Fibroblast of pulmonary artery (primary cell): ENCODE data around the gene MBOAT7.
"Not testable (repeated sequence)": the region's sequence is repeated elsewhere in the genome, so short reads cannot be mapped to it uniquely, and the experiment has no call there.

Source experiments
- DNase-seq: peaks from one replicate; pipeline ENCODE4 v3.0.0-alpha.2; 2010; ENCODE audit warnings: low read depth
- H3K4me3 ChIP-seq: replicated peaks from 2 replicates; pipeline ENCODE4 v1.5.1; 2011; ENCODE audit warnings: low read depth, mild to moderate bottlenecking, control low read depth, low read length, moderate library complexity
- TF ChIP-seq, protein P1 (sequence below): IDR thresholded peaks from 2 replicates; pipeline ENCODE4 v1.5.1; 2011; ENCODE audit warnings: mild to moderate bottlenecking, control low read depth, low read length, inconsistent platforms; ENCODE audit errors: missing control alignments

The MBOAT7 gene

DNA sequence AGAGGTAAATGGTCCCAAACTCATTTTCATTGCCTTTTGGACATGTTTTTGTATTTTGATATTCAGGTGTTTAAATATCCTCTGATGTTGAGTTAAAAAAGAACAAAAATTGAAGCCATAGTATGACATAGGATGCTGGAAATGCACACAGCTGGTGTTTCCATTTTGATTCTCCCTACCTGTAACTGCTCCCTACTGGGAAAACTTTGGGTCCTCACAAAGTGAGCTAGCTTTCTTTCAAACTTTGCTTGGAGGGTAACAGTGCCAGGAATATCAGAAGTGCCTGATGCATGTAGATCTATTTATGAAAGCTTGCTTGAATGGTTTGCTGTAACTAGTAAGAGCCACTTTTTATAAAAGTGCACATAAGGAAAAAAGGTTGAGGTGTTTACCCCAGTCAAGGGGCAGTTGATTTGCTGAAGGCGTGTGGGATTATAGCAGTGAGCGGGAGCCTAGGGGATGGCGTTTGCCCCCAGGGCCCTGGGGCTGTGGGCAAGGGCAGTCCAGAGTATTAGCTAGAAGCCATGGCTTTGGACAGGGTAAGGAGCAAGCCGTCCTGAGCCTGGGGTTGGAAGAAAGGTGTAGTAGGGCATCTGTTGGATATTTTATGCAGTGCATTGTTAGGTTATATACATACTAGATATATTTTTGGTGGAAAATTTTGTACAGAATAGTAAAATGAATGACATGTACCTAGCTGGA is 15.5 kb upstream of the MBOAT7 start:
- TF ChIP-seq, protein P1, sequence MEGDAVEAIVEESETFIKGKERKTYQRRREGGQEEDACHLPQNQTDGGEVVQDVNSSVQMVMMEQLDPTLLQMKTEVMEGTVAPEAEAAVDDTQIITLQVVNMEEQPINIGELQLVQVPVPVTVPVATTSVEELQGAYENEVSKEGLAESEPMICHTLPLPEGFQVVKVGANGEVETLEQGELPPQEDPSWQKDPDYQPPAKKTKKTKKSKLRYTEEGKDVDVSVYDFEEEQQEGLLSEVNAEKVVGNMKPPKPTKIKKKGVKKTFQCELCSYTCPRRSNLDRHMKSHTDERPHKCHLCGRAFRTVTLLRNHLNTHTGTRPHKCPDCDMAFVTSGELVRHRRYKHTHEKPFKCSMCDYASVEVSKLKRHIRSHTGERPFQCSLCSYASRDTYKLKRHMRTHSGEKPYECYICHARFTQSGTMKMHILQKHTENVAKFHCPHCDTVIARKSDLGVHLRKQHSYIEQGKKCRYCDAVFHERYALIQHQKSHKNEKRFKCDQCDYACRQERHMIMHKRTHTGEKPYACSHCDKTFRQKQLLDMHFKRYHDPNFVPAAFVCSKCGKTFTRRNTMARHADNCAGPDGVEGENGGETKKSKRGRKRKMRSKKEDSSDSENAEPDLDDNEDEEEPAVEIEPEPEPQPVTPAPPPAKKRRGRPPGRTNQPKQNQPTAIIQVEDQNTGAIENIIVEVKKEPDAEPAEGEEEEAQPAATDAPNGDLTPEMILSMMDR: no peak

DNA sequence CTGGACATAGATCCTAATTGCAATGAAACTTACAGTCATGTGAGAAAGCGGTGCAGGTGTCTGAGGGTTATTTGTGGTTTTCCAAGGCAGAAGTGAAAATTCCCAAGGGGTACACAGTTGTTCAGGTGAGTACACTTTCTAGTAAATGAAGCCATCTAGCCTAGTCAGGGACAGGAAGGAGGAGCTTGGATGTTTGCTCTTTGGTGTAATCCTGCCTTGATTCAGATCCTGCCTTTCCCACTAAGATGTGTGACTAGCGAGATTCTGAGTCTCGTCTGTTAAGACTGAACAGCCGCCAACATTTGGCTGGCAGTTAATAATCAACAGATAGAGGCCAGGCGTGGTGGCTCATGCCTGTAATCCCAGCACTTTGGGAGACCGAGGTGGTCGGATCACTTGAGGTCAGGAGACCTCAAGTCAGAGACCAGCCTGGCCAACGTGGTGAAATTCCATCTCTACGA is 13.8 kb upstream of the MBOAT7 start:
- TF ChIP-seq, protein P1: no peak
- H3K4me3 ChIP-seq: peak overlapping the region; percentile 97

More for the DNA sequence above, 15.5 kb upstream of the MBOAT7 start:
- H3K4me3 ChIP-seq: no peak overlapping the region
- DNase-seq: no peak

DNA sequence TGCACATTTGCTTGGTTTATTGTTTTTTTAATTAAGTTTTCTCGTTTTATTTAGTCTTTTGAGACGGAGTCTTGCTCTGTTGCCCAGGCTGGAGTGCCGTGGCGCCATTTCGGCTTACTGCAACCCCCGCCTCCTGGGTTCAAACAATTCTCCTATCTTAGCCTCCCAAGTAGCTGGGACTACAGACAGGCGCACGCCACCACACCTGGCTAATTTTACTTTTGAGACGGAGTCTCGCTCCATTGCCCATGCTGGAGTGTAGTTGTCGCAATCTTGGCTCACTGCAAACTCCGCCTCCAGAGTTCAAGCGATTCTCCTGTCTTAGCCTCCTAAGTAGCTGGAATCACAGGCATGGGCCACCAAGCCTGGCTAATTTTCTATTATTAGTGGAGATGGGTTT is 12.6 kb upstream of the MBOAT7 start:
- peak overlapping the region; percentile 97 for H3K4me3 ChIP-seq
- TF ChIP-seq, protein P1: no peak
- peak; percentile 33 for DNase-seq

More for the DNA sequence above, 13.8 kb upstream of the MBOAT7 start:
- DNase-seq: no peak

DNA sequence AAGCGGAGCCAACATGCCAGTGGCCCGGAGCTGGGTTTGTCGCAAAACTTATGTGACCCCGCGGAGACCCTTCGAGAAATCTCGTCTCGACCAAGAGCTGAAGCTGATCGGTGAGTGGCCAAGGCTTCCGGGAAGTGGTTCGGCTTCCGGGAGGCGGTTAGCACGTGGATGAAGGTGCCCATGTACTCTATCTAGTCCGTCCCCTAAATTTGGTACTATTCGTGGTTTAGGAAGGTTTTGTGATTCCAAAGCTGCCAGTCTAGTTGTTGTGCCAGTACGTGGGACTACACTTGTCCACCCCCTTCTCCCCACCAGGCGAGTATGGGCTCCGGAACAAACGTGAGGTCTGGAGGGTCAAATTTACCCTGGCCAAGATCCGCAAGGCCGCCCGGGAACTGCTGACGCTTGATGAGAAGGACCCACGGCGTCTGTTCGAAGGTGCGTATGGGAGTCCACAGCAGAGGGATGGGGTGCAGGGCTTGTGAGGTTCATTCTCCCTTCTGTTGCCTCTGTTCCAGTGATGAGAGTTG is 11.9 kb upstream of the MBOAT7 start:
- TF ChIP-seq, protein P1: no peak
- H3K4me3 ChIP-seq: peak overlapping the region; percentile 97
- DNase-seq: no peak

DNA sequence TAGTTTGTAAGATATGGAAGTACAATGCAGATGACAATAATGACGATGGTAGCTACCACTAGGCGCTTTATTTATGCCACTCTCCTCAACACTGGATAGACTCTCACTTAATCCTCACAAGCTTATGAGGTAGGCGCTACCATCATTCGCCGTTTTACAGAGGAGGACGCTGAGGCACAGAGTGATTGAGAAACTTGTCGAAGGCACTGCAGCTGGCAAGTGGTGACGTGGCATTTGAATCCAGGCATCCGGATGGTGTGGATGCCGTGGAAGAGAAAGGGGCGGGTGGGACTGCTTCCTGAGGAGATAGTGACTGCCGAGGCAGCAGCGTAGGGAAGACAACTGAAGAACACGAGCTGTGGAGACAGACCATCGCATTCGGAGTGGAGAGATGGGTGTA is 10.0 kb upstream of the MBOAT7 start:
- no peak for DNase-seq
- no peak overlapping the region for H3K4me3 ChIP-seq
- TF ChIP-seq, protein P1: no peak

DNA sequence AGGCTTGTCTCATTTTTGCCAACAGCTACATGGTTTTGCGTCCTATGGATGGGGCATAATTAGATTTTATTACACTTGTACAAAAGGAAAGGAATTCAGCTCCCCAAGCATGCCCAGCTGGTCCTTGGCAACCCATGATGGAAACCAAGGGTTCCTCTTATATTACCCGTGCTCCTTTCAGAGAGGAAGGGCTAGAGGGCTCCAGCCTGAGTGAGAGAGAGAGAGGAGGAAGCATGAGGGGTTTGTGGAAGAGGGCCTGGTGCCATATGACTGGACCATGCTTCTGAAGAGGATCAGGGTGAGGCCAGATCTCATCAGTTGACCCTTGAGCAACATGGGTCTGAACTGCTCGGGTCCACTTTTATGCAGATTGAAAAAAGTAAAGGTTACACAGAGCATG is 7.7 kb upstream of the MBOAT7 start:
- no peak for DNase-seq
- TF ChIP-seq, protein P1: no peak

DNA sequence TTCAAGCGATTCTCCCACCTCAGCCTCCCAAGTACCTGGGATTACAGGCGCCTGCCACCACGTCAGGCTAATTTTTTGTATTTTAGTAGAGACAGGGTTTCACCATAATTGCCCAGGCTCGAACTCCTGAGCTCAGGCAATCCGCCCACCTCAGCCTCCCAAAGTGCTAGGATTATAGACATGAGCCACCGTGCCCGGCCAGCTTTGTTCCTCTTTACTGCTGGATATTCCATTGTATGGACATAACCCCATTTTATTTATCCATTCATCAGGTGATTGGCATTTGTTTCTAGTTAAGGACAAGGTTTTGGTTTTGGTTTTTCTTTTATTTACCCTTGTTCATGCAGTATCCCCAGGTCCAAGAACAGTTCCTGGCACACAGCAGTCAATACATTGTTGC is 7.2 kb upstream of the MBOAT7 start:
- TF ChIP-seq, protein P1: no peak
- no peak overlapping the region for H3K4me3 ChIP-seq
- DNase-seq: no peak

More for the DNA sequence above, 7.7 kb upstream of the MBOAT7 start:
- no peak overlapping the region for H3K4me3 ChIP-seq

DNA sequence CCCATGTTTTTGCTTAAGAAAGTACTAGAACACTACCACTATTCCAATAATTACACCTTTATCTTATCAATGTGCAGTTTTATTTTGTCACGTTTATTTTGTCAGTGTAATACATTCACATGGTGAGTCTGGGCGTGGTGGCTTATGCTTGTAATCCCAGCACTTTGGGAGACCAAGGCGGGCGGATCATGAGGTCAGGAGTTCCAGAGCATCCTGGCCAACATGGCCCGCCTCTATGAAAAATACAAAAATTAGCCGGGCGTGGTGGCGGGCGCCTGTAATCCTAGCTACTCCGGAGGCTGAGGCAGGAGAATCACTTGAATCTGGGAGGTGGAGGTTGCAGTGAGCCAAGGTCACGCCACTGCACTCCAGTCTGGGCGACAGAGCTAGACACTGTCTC is 5.1 kb upstream of the MBOAT7 start:
- DNase-seq, H3K4me3 ChIP-seq: not testable (repeated sequence)
